HepG2 (cell line): ENCODE measurements around the gene RABGAP1L. TPM values are rescaled to one million over a fixed set of nuclear protein-coding genes. Genes with fewer than 3 reads are reported as not detected.

Experiments used
- KDM6A ChIP-seq: IDR thresholded peaks from 2 replicates; pipeline ENCODE4 v1.6.1; 2016; ENCODE audit warnings: low read depth
- KLF6 ChIP-seq: IDR thresholded peaks from 2 replicates; pipeline ENCODE4 v1.8.0; 2016; ENCODE audit warnings: missing biosample characterization, missing genetic modification reagents
- NR2F2 ChIP-seq: IDR thresholded peaks from 2 replicates; pipeline ENCODE4 v1.6.1; 2012; ENCODE audit warnings: low read depth, inconsistent platforms, borderline replicate concordance
- SIX1 ChIP-seq: sonication (generic); formaldehyde crosslinking; IDR thresholded peaks from 2 replicates; pipeline ENCODE4 v1.4.0; 2020; ENCODE audit warnings: missing genetic modification reagents, borderline replicate concordance
- SMC3 ChIP-seq: IDR thresholded peaks from 2 replicates; pipeline ENCODE4 v1.6.1; 2011; ENCODE audit warnings: low read length, improper control_type of control experiment
- SRY ChIP-seq: sonication (generic); formaldehyde crosslinking; IDR thresholded peaks from 2 replicates; pipeline ENCODE4 v1.8.0; 2022; ENCODE audit warnings: mild to moderate bottlenecking, missing genetic modification reagents
- TAF15 ChIP-seq: fragments of 200-400 bp; formaldehyde crosslinking; IDR thresholded peaks from one replicate; pipeline ENCODE4 v1.6.1; 2018; ENCODE audit warnings: mild to moderate bottlenecking, low read depth, low read length; ENCODE audit not compliant: poor library complexity, severe bottlenecking
- TBX2 ChIP-seq: sonication (generic); formaldehyde crosslinking; IDR thresholded peaks from 2 replicates; pipeline ENCODE4 v1.5.0; 2020; ENCODE audit warnings: missing genetic modification reagents, mild to moderate bottlenecking, borderline replicate concordance
- ZNF678 ChIP-seq: sonication (generic); formaldehyde crosslinking; IDR thresholded peaks from 2 replicates; pipeline ENCODE4 v1.4.0; 2020; ENCODE audit warnings: mild to moderate bottlenecking, missing genetic modification reagents
- polyA plus RNA-seq, 8 experiments: library from polyadenylated mRNA; depleted of rRNA in 3 of 8; stranded (reverse) in 7 of 8; unstranded in 1 of 8; fragments of >200 nt; fragmentation: Illumina TruSeq in 4 of 8; extraction: Trizol in 4 of 8; gene quantifications; 2 replicates each; pipeline versions ENCODE4 v1.2.1 to v1.2.3, GENCODE V29; 2011 to 2016; ENCODE audit warnings: low read depth in 4 of 8, missing spikeins in 1 of 8, mixed read lengths in 1 of 8; ENCODE audit not compliant: insufficient read depth in 1 of 8
- total RNA-seq, 5 experiments: library from RNA; depleted of rRNA; stranded (reverse); fragments of >200 nt; fragmentation: Illumina TruSeq; extraction: Trizol; gene quantifications; 2 replicates each; pipeline ENCODE4 v1.2.3, GENCODE V29; 2016; ENCODE audit warnings: low read depth in 1 of 5
- TF ChIP-seq, protein P1 (sequence below): sonication (generic); formaldehyde crosslinking; IDR thresholded peaks from 2 replicates; pipeline ENCODE4 v1.5.0; 2020; ENCODE audit warnings: mild to moderate bottlenecking, missing genetic modification reagents, moderate library complexity
- TF ChIP-seq, protein P2 (sequence below): sonication (generic); formaldehyde crosslinking; IDR thresholded peaks from 2 replicates; pipeline ENCODE4 v1.5.0; 2020; ENCODE audit warnings: mild to moderate bottlenecking, missing genetic modification reagents
- TF ChIP-seq, protein P3 (sequence below): sonication (generic); formaldehyde crosslinking; IDR thresholded peaks from 2 replicates; pipeline ENCODE4; 2020; ENCODE audit warnings: missing genetic modification reagents, mild to moderate bottlenecking, borderline replicate concordance

RABGAP1L gene
- total and polyA plus RNA-seq, 2 of the 13 experiments (the other 11 are each of a cell fraction or from before 2014, with no cell fraction given): 7.9 to 22.6 TPM

DNA sequence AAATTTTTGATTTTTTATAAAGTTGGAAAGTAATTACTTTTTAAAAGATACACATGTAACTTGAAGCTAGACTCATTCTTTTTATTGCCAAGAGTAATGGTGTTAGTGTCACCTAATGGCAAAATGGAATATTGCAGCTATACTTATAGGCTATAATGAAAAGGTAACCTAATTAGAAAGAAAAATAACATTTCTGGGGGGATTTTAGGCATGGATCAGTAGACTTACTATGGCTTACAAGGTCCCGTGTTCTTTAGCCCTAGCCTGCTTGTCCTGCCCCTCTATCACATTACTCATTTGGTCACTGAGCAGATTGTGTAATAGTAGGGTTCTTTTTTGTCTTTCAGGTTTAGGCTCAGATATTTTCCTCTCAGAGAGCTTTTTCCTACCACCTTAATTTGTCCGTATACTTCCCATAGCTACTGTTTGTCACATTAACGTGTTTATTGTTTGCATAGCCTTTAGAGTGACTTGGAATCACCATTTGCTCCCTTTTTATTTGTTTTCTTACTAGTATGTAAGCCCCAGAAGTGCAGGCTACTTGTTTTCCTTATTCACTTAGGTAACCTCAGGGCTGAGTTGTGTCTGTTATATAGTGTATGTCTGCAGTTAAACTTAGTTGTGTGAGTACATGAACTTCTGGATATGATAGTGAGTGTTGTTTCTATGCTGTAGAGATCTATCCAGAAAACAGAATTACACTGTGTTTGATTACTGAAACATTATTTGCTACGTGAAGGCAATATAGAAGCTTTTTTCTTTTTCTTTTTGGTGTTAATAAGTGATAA, 58.7 kb downstream of the RABGAP1L start (continued):
- TF ChIP-seq, protein P1, sequence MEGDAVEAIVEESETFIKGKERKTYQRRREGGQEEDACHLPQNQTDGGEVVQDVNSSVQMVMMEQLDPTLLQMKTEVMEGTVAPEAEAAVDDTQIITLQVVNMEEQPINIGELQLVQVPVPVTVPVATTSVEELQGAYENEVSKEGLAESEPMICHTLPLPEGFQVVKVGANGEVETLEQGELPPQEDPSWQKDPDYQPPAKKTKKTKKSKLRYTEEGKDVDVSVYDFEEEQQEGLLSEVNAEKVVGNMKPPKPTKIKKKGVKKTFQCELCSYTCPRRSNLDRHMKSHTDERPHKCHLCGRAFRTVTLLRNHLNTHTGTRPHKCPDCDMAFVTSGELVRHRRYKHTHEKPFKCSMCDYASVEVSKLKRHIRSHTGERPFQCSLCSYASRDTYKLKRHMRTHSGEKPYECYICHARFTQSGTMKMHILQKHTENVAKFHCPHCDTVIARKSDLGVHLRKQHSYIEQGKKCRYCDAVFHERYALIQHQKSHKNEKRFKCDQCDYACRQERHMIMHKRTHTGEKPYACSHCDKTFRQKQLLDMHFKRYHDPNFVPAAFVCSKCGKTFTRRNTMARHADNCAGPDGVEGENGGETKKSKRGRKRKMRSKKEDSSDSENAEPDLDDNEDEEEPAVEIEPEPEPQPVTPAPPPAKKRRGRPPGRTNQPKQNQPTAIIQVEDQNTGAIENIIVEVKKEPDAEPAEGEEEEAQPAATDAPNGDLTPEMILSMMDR (CRISPR knock-in tag): peak; percentile 49
- TF ChIP-seq ZNF678 (CRISPR knock-in tag) (no peak), NR2F2 (no peak), KLF6 (CRISPR knock-in tag) (no peak), SMC3 (peak; percentile 59; the same call in 1 of the 2 replicates), TAF15 (no peak), SIX1 (CRISPR knock-in tag) (no peak), TBX2 (no peak), KDM6A (CRISPR knock-in tag) (no peak), SRY (CRISPR knock-in tag) (no peak)
- TF ChIP-seq, protein P2, sequence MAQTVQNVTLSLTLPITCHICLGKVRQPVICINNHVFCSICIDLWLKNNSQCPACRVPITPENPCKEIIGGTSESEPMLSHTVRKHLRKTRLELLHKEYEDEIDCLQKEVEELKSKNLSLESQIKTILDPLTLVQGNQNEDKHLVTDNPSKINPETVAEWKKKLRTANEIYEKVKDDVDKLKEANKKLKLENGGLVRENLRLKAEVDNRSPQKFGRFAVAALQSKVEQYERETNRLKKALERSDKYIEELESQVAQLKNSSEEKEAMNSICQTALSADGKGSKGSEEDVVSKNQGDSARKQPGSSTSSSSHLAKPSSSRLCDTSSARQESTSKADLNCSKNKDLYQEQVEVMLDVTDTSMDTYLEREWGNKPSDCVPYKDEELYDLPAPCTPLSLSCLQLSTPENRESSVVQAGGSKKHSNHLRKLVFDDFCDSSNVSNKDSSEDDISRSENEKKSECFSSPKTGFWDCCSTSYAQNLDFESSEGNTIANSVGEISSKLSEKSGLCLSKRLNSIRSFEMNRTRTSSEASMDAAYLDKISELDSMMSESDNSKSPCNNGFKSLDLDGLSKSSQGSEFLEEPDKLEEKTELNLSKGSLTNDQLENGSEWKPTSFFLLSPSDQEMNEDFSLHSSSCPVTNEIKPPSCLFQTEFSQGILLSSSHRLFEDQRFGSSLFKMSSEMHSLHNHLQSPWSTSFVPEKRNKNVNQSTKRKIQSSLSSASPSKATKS (CRISPR knock-in tag): no peak
- TF ChIP-seq, protein P3, sequence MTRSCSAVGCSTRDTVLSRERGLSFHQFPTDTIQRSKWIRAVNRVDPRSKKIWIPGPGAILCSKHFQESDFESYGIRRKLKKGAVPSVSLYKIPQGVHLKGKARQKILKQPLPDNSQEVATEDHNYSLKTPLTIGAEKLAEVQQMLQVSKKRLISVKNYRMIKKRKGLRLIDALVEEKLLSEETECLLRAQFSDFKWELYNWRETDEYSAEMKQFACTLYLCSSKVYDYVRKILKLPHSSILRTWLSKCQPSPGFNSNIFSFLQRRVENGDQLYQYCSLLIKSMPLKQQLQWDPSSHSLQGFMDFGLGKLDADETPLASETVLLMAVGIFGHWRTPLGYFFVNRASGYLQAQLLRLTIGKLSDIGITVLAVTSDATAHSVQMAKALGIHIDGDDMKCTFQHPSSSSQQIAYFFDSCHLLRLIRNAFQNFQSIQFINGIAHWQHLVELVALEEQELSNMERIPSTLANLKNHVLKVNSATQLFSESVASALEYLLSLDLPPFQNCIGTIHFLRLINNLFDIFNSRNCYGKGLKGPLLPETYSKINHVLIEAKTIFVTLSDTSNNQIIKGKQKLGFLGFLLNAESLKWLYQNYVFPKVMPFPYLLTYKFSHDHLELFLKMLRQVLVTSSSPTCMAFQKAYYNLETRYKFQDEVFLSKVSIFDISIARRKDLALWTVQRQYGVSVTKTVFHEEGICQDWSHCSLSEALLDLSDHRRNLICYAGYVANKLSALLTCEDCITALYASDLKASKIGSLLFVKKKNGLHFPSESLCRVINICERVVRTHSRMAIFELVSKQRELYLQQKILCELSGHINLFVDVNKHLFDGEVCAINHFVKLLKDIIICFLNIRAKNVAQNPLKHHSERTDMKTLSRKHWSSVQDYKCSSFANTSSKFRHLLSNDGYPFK: no peak
